ENCODE data around the gene SLX4IP.

Gene SLX4IP

GRCh38 chr20:10648651-10649050, 213.5 kb downstream of the SLX4IP start:
- H3K4me3 ChIP-seq (ENCODE audit: low read depth, low read length) = no peak overlapping the region
- no peak for DNase-seq (ENCODE audit: low read depth)
- TF ChIP-seq CTCF (IDR thresholded peaks at IDR 0.05; ENCODE audit: low read depth, low read length) = no peak
- TF ChIP-seq POLR2A (IDR thresholded peaks at IDR 0.05; ENCODE audit: extremely low read depth, insufficient read length) = no peak
- no peak for TF ChIP-seq MYC (IDR thresholded peaks at IDR 0.05; ENCODE audit: low read depth, low read length)
- no peak for TF ChIP-seq MAX (IDR thresholded peaks at IDR 0.05; ENCODE audit: low read depth, low read length)

GRCh38 chr20:10649080-10649796, 214.1 kb downstream of the SLX4IP start:
- TF ChIP-seq POLR2A (IDR thresholded peaks at IDR 0.05; ENCODE audit: extremely low read depth, insufficient read length) (no peak), CTCF (IDR thresholded peaks at IDR 0.05; ENCODE audit: low read depth, low read length) (no peak), MYC (IDR thresholded peaks at IDR 0.05; ENCODE audit: low read depth, low read length) (no peak), MAX (IDR thresholded peaks at IDR 0.05; ENCODE audit: low read depth, low read length) (no peak)

GRCh38 chr20:10649797-10650160, 214.7 kb downstream of the SLX4IP start:
- no peak for DNase-seq (ENCODE audit: low read depth)
- no peak overlapping the region for H3K4me3 ChIP-seq (ENCODE audit: low read depth, low read length)
- TF ChIP-seq MAX (IDR thresholded peaks at IDR 0.05; ENCODE audit: low read depth, low read length) (no peak), POLR2A (IDR thresholded peaks at IDR 0.05; ENCODE audit: extremely low read depth, insufficient read length) (no peak), CTCF (IDR thresholded peaks at IDR 0.05; ENCODE audit: low read depth, low read length) (no peak), MYC (IDR thresholded peaks at IDR 0.05; ENCODE audit: low read depth, low read length) (no peak)

More at GRCh38 chr20:10649080-10649796, 214.1 kb downstream of the SLX4IP start:
- no peak for DNase-seq (ENCODE audit: low read depth)
- H3K4me3 ChIP-seq (ENCODE audit: low read depth, low read length) = no peak overlapping the region

GRCh38 chr20:10651227-10651990, 216.3 kb downstream of the SLX4IP start:
- H3K4me3 ChIP-seq (ENCODE audit: low read depth, low read length) = no peak overlapping the region
- no peak for DNase-seq (ENCODE audit: low read depth)

GRCh38 chr20:10652185-10652584, 217.1 kb downstream of the SLX4IP start:
- DNase-seq (ENCODE audit: low read depth) = no peak
- no peak for TF ChIP-seq POLR2A (IDR thresholded peaks at IDR 0.05; ENCODE audit: extremely low read depth, insufficient read length)
- TF ChIP-seq CTCF (IDR thresholded peaks at IDR 0.05; ENCODE audit: low read depth, low read length) = no peak
- H3K4me3 ChIP-seq (ENCODE audit: low read depth, low read length) = no peak overlapping the region

More at GRCh38 chr20:10651227-10651990, 216.3 kb downstream of the SLX4IP start:
- TF ChIP-seq POLR2A (IDR thresholded peaks at IDR 0.05; ENCODE audit: extremely low read depth, insufficient read length) = no peak
- no peak for TF ChIP-seq CTCF (IDR thresholded peaks at IDR 0.05; ENCODE audit: low read depth, low read length)
- no peak for TF ChIP-seq MAX (IDR thresholded peaks at IDR 0.05; ENCODE audit: low read depth, low read length)
- no peak for TF ChIP-seq MYC (IDR thresholded peaks at IDR 0.05; ENCODE audit: low read depth, low read length)
